Keratinocyte (primary cell): Measurements from ENCODE around the gene E2F1. TPM values are rescaled to one million over a fixed set of nuclear protein-coding genes. Genes with fewer than 3 reads are reported as not detected.

Experiments used
- DNase-seq: peaks from one replicate; pipeline ENCODE4 v3.0.0-alpha.2; 2011; ENCODE audit warnings: low read depth, missing footprints, low spot score
- FAIRE-seq: peaks from 2 replicates; lab custom pipeline; 2011; peaks lifted over from hg19 to GRCh38; lab: Jason Lieb, UNC
- H2AFZ ChIP-seq: 2 replicates; pipeline ENCODE4 v1.6.0; 2012; ENCODE audit warnings: low read length, control low read depth, inconsistent platforms; ENCODE audit not compliant: control insufficient read depth
- H3K27ac ChIP-seq: 2 replicates; pipeline ENCODE4 v1.5.1; 2011; ENCODE audit warnings: low read length; ENCODE audit not compliant: control insufficient read depth, insufficient read depth
- H3K27me3 ChIP-seq: 3 replicates; pipeline ENCODE4 v1.6.0; 2011; ENCODE audit warnings: low read length; ENCODE audit not compliant: control insufficient read depth, insufficient read depth; ENCODE audit errors: extremely low read depth
- H3K36me3 ChIP-seq, 2 experiments: 2 replicates in 1 of 2; 3 replicates in 1 of 2; pipeline ENCODE4 v1.5.1; 2011; ENCODE audit warnings: low read length in 2 of 2, mild to moderate bottlenecking in 1 of 2; ENCODE audit not compliant: control insufficient read depth in 2 of 2, insufficient read depth in 2 of 2; ENCODE audit errors: extremely low read depth in 1 of 2
- H3K4me1 ChIP-seq: 3 replicates; pipeline ENCODE4 v1.5.1; 2011; ENCODE audit warnings: low read length; ENCODE audit not compliant: control insufficient read depth, insufficient read depth; ENCODE audit errors: extremely low read depth
- H3K4me2 ChIP-seq: 3 replicates; pipeline ENCODE4 v1.6.0; 2011; ENCODE audit warnings: low read depth, low read length; ENCODE audit not compliant: control insufficient read depth, insufficient read depth; ENCODE audit errors: extremely low read depth
- H3K4me3 ChIP-seq, 3 experiments: fragments of 200-600 bp in 1 of 3; sonication (generic) in 1 of 3; 2 replicates in 2 of 3; 3 replicates in 1 of 3; pipeline ENCODE4 v1.5.1; 2011 to 2016; ENCODE audit warnings: low read length in 3 of 3, mild to moderate bottlenecking in 3 of 3, control low read depth in 2 of 3, inconsistent platforms in 1 of 3, low read depth in 1 of 3, mixed read lengths in 1 of 3, mixed run types in 1 of 3, moderate library complexity in 1 of 3; ENCODE audit not compliant: control insufficient read depth in 2 of 3, insufficient read depth in 2 of 3; ENCODE audit errors: extremely low read depth in 1 of 3
- H3K79me2 ChIP-seq: 2 replicates; pipeline ENCODE4 v1.6.0; 2012; ENCODE audit warnings: low read length; ENCODE audit not compliant: control insufficient read depth, insufficient read depth
- H3K9ac ChIP-seq: 3 replicates; pipeline ENCODE4 v1.6.0; 2011; ENCODE audit warnings: low read length; ENCODE audit not compliant: control insufficient read depth, insufficient read depth; ENCODE audit errors: extremely low read depth
- H3K9me1 ChIP-seq: 3 replicates; pipeline ENCODE4 v1.6.0; 2011; ENCODE audit warnings: low read length; ENCODE audit not compliant: control insufficient read depth, insufficient read depth; ENCODE audit errors: extremely low read depth
- H3K9me3 ChIP-seq: 2 replicates; pipeline ENCODE4 v1.5.1; 2012; ENCODE audit warnings: low read depth, low read length; ENCODE audit not compliant: control insufficient read depth
- H4K20me1 ChIP-seq: 3 replicates; pipeline ENCODE4 v1.6.0; 2011; ENCODE audit warnings: low read length; ENCODE audit not compliant: control insufficient read depth, insufficient read depth; ENCODE audit errors: extremely low read depth
- EZH2 ChIP-seq: IDR thresholded peaks from one replicate; pipeline ENCODE4 v1.6.1; 2012; ENCODE audit warnings: inconsistent platforms, mild to moderate bottlenecking, low read length, moderate library complexity
- dilution Hi-C: fragments of 300-500 bp; cut with MboI; formaldehyde crosslinking; loops from one replicate; pipeline ENCODE4 v1.7.0; 2020; ENCODE audit warnings: low sequenced_read_pairs; ENCODE audit not compliant: extremely low pct_ligation_motif_present
- polyA plus RNA-seq, 5 experiments: library from polyadenylated mRNA; depleted of rRNA in 3 of 5; stranded (reverse) in 3 of 5; stranded (forward) in 1 of 5; unstranded in 1 of 5; fragments of >200 nt; gene quantifications; 1 replicate in 1 of 5; 2 replicates in 3 of 5; 3 replicates in 1 of 5; pipeline versions ENCODE4 v1.2.1 to v1.2.3, GENCODE V29; 2011 to 2012; ENCODE audit warnings: missing spikeins in 2 of 5, low read depth in 1 of 5, low replicate concordance in 1 of 5
- TF ChIP-seq, protein P1 (sequence below), 3 experiments: IDR thresholded peaks in 1 of 3; conservative IDR thresholded peaks in 1 of 3; optimal IDR thresholded peaks in 1 of 3; 2 replicates in 2 of 3; 3 replicates in 1 of 3; pipeline versions ENCODE3 to v1.5.1; 2011; ENCODE audit warnings: low read length in 3 of 3, mild to moderate bottlenecking in 3 of 3, moderate library complexity in 2 of 3, control low read depth in 1 of 3, inconsistent platforms in 1 of 3; ENCODE audit not compliant: insufficient read depth in 2 of 3; ENCODE audit errors: extremely low read depth in 1 of 3

Gene E2F1
- polyA plus RNA-seq, 1 donor (not counting 4 experiments of a cell fraction or from before 2014, with no cell fraction given), result 2.8 TPM

DNA sequence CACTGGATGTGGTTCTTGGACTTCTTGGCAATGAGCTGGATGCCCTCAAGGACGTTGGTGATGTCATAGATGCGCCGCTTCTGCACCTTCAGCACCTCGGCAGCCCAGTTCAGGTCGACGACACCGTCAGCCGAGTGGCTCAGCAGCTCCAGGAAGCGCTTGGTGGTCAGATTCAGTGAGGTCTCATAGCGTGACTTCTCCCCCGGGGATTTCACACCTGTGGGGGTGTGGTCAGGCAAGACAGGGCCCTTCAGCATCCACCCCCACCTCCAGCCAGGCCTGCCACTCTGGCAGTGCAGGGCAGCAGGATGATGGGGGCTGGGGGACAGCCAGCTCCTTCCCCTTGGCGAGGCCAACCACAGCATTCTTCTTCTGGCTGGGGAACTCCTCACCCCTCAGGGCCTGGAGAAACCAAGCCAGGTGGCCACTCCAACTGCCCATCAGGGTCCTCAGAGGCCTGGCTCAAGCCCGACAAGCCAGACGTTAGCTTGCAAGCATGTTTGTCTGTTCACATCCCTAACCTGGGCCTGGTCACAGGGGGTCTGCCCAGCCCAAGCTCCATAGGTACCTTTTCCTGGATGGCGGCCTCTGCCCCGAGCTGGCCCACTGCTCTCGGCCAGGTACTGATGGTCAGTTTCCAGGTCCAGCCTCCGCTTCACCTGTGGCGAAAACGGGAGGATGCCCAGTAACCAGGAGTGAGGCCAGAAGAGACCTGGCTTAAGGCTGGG is 6.3 kb downstream of the E2F1 start:
- dilution Hi-C loops, result no loop called here
- Histone ChIP-seq H3K9me3 (no peaks in the 10 kb centered on the region), H4K20me1 (no peaks in the 10 kb centered on the region), H3K4me2 (no peak overlapping the region), H2AFZ (no peak overlapping the region), H3K4me3 (no peak overlapping the region), H3K27me3 (no peaks in the 10 kb centered on the region), H3K27ac (no peak overlapping the region), H3K4me1 (peaks cover 3% of the 10 kb centered on the region), H3K79me2 (peaks cover 5% of the 10 kb centered on the region), H3K9me1 (no peaks in the 10 kb centered on the region), H3K9ac (no peak overlapping the region), H3K36me3 (no peaks in the 10 kb centered on the region)
- no peak for TF ChIP-seq EZH2
- TF ChIP-seq, protein P1, sequence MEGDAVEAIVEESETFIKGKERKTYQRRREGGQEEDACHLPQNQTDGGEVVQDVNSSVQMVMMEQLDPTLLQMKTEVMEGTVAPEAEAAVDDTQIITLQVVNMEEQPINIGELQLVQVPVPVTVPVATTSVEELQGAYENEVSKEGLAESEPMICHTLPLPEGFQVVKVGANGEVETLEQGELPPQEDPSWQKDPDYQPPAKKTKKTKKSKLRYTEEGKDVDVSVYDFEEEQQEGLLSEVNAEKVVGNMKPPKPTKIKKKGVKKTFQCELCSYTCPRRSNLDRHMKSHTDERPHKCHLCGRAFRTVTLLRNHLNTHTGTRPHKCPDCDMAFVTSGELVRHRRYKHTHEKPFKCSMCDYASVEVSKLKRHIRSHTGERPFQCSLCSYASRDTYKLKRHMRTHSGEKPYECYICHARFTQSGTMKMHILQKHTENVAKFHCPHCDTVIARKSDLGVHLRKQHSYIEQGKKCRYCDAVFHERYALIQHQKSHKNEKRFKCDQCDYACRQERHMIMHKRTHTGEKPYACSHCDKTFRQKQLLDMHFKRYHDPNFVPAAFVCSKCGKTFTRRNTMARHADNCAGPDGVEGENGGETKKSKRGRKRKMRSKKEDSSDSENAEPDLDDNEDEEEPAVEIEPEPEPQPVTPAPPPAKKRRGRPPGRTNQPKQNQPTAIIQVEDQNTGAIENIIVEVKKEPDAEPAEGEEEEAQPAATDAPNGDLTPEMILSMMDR (optimal IDR thresholded peaks at IDR 0.05 in 1 of 3, IDR thresholded peaks at IDR 0.05 in 1 of 3, conservative IDR thresholded peaks at IDR 0.05 in 1 of 3; ENCODE audit: extremely low read depth in 1 of 3, insufficient read depth in 2 of 3, low read length in 3 of 3), result no peak
- DNase-seq, result no peak
- FAIRE-seq, result no peak

DNA sequence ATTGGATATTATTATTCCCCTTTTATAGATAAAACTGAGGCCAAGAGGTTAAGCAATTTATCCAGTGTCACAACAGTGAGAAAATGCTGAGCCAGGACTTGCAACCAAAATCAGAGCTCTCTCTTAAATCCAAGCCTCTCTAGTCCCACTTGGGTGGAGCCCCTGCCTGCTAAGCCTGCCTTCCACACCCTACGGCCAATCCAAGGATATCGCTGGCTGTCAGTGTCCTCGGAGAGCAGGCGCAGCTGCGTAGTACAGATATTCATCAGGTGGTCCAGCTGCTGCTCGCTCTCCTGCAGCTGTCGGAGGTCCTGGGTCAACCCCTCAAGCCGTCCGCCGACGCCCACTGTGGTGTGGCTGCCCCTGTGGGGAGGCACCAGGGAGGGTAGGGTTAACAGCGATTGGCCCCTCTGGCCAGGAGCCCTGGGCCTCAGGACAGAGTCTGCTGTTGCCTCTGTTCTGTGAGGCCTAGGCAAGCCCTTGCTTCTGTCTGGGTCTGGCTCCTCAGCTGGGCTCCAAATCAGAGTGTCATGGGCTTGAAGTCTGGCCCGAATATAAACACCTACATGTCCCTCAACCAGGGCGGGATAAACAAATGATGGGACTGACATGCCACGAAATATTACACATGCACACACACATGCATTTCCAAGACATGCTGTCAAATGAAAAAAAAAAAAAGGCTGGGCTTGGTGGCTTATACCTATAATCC is 8.0 kb downstream of the E2F1 start:
- Histone ChIP-seq H3K4me3 (no peak overlapping the region), H3K27ac (no peak overlapping the region), H4K20me1 (no peaks in the 10 kb centered on the region), H3K36me3 (no peaks in the 10 kb centered on the region), H3K79me2 (no peaks in the 10 kb centered on the region), H2AFZ (no peak overlapping the region), H3K9me3 (no peaks in the 10 kb centered on the region), H3K9me1 (no peaks in the 10 kb centered on the region), H3K27me3 (no peaks in the 10 kb centered on the region), H3K9ac (no peak overlapping the region), H3K4me1 (peaks cover 2% of the 10 kb centered on the region), H3K4me2 (no peak overlapping the region)
- TF ChIP-seq, protein P1 (optimal IDR thresholded peaks at IDR 0.05 in 1 of 3, IDR thresholded peaks at IDR 0.05 in 1 of 3, conservative IDR thresholded peaks at IDR 0.05 in 1 of 3; ENCODE audit: extremely low read depth in 1 of 3, insufficient read depth in 2 of 3, low read length in 3 of 3), result no peak
- TF ChIP-seq EZH2, result no peak
- dilution Hi-C loops, result no loop called here
- no peak for FAIRE-seq
- DNase-seq, result no peak
